Trophoblast cell (in vitro differentiated cells and primary cell): Measurements from ENCODE around the gene ANKRD34B. TPM values are rescaled to one million over a fixed set of nuclear protein-coding genes. Genes with fewer than 3 reads are reported as not detected.

Experiments
- DNase-seq, 2 donors: peaks; one replicate each; pipeline ENCODE4 v3.0.0-alpha.2; 2016
- H2AFZ ChIP-seq: 2 replicates; pipeline ENCODE4 v1.6.1; 2013; ENCODE audit warnings: low read length, moderate library complexity, mild to moderate bottlenecking; ENCODE audit not compliant: insufficient read depth, poor library complexity
- H2AK5ac ChIP-seq: 2 replicates; pipeline ENCODE4 v1.6.1; 2013; ENCODE audit warnings: mild to moderate bottlenecking, low read length
- H2BK120ac ChIP-seq: 2 replicates; pipeline ENCODE4 v1.6.1; 2013; ENCODE audit warnings: low read length, mild to moderate bottlenecking, moderate library complexity; ENCODE audit not compliant: insufficient read depth, poor library complexity
- H2BK12ac ChIP-seq: 2 replicates; pipeline ENCODE4 v1.6.1; 2013; ENCODE audit warnings: mild to moderate bottlenecking, low read length, moderate library complexity
- H2BK5ac ChIP-seq: 2 replicates; pipeline ENCODE4 v1.6.1; 2013; ENCODE audit warnings: low read length, low read depth, moderate library complexity, mild to moderate bottlenecking; ENCODE audit not compliant: poor library complexity
- H3K14ac ChIP-seq: 2 replicates; pipeline ENCODE4 v1.6.1; 2013; ENCODE audit warnings: mild to moderate bottlenecking, low read length
- H3K18ac ChIP-seq: 2 replicates; pipeline ENCODE4 v1.6.1; 2013; ENCODE audit warnings: mild to moderate bottlenecking, low read length
- H3K23ac ChIP-seq: 2 replicates; pipeline ENCODE4 v1.6.1; 2013; ENCODE audit warnings: low read length
- H3K27ac ChIP-seq: 2 replicates; pipeline ENCODE4 v1.5.1; 2013; ENCODE audit warnings: low read depth, mild to moderate bottlenecking, inconsistent platforms, low read length, moderate library complexity
- H3K27me3 ChIP-seq: 2 replicates; pipeline ENCODE4 v1.6.1; 2013; ENCODE audit warnings: inconsistent platforms, mild to moderate bottlenecking, low read length, moderate library complexity; ENCODE audit not compliant: insufficient read depth
- H3K36me3 ChIP-seq, 2 experiments: 1 replicate in 1 of 2; 2 replicates in 1 of 2; pipeline ENCODE4 v1.6.1; 2013; ENCODE audit warnings: low read length in 2 of 2, mild to moderate bottlenecking in 2 of 2, moderate library complexity in 1 of 2; ENCODE audit not compliant: insufficient read depth in 2 of 2, control insufficient read depth in 1 of 2
- H3K4ac ChIP-seq: 2 replicates; pipeline ENCODE4 v1.6.1; 2013; ENCODE audit warnings: low read depth, mild to moderate bottlenecking, low read length, moderate library complexity
- H3K4me1 ChIP-seq, 2 experiments: 1 replicate in 1 of 2; 2 replicates in 1 of 2; pipeline ENCODE4 v1.6.1; 2013; ENCODE audit warnings: low read length in 2 of 2, mild to moderate bottlenecking in 2 of 2, moderate library complexity in 1 of 2; ENCODE audit not compliant: insufficient read depth in 2 of 2, control insufficient read depth in 1 of 2
- H3K4me2 ChIP-seq: 2 replicates; pipeline ENCODE4 v1.6.1; 2013; ENCODE audit warnings: inconsistent platforms, mild to moderate bottlenecking, low read length, moderate library complexity
- H3K4me3 ChIP-seq: 2 replicates; pipeline ENCODE4 v1.5.1; 2013; ENCODE audit warnings: mild to moderate bottlenecking, low read depth, low read length, inconsistent platforms
- H3K79me1 ChIP-seq: one replicate; pipeline ENCODE4 v1.6.1; 2013; ENCODE audit warnings: low read length
- H3K79me2 ChIP-seq: 2 replicates; pipeline ENCODE4 v1.6.1; 2013; ENCODE audit warnings: low read length, mild to moderate bottlenecking; ENCODE audit not compliant: control insufficient read depth, insufficient read depth, poor library complexity
- H3K9ac ChIP-seq: 2 replicates; pipeline ENCODE4 v1.6.1; 2013; ENCODE audit warnings: mild to moderate bottlenecking, low read length
- H3K9me3 ChIP-seq: 2 replicates; pipeline ENCODE4 v1.6.1; 2013; ENCODE audit warnings: low read depth, mild to moderate bottlenecking, control low read depth, inconsistent platforms, low read length; ENCODE audit not compliant: insufficient read depth
- H4K12ac ChIP-seq: 2 replicates; pipeline ENCODE4 v1.6.1; 2013; ENCODE audit warnings: low read depth, mild to moderate bottlenecking, low read length, moderate library complexity
- H4K8ac ChIP-seq: 2 replicates; pipeline ENCODE4 v1.6.1; 2013; ENCODE audit warnings: low read depth, mild to moderate bottlenecking, low read length, moderate library complexity
- H4K91ac ChIP-seq: one replicate; pipeline ENCODE4 v1.6.1; 2013; ENCODE audit warnings: low read depth, mild to moderate bottlenecking, low read length, moderate library complexity
- WGBS: extraction: QIAGEN DNeasy Blood & Tissue Kit; methylation state at CpG from one replicate; pipeline ENCODE4 v1.1.7; 2013; ENCODE audit warnings: missing lambda C conversion rate; ENCODE audit not compliant: insufficient read length, insufficient coverage; ENCODE audit errors: extremely low coverage; 5-methylcytosine and 5-hydroxymethylcytosine counted together
- polyA plus RNA-seq: library from polyadenylated mRNA; stranded (reverse); fragments of 200-250 nt; gene quantifications from 2 replicates; pipeline ENCODE4 v1.2.3, GENCODE V29; 2013

Gene ANKRD34B
- polyA plus RNA-seq: 0.68 and 0.74 TPM in 2 replicates

- Histone ChIP-seq H2BK120ac (no peak within 1 kb of the TSS), H2AFZ (peak within 1 kb of the TSS; percentile 48), H3K79me2 (no peaks in the 10 kb centered on the region), H2BK12ac (no peak within 1 kb of the TSS), H3K27me3 (peaks cover 29% of the 10 kb centered on the region), H4K12ac (no peak within 1 kb of the TSS), H3K4me2 (peak within 1 kb of the TSS; percentile 96), H3K36me3 (no peaks in the 10 kb centered on the region), H3K9ac (peak within 1 kb of the TSS; percentile 45), H3K14ac (no peak within 1 kb of the TSS), H3K27ac (no peak within 1 kb of the TSS), H3K4ac (no peak within 1 kb of the TSS), H2AK5ac (no peak within 1 kb of the TSS), H2BK5ac (no peak within 1 kb of the TSS), H3K18ac (no peak within 1 kb of the TSS), H3K9me3 (peaks cover 9% of the 10 kb centered on the region), H3K4me1 (peaks cover 10 to 12% of the 10 kb centered on the region in 2 experiments), H3K4me3 (peak within 1 kb of the TSS; percentile 68), H3K23ac (no peak within 1 kb of the TSS), H4K91ac (no peak within 1 kb of the TSS), H4K8ac (no peak within 1 kb of the TSS), H3K79me1 (no peaks in the 10 kb centered on the region)
- no CpG with 5 or more reads among the region's 73 CpGs for WGBS
- peak in 1 of 2 donors; percentile 14 for DNase-seq
Observed at GRCh38 chr5:80569961-80570786, at the start of gene ANKRD34B. Gene ANKRD34B, minus strand, starts transcription at chr5:80570280. Its CDS starts 10,261 bp downstream, at chr5:80560019.

DNA sequence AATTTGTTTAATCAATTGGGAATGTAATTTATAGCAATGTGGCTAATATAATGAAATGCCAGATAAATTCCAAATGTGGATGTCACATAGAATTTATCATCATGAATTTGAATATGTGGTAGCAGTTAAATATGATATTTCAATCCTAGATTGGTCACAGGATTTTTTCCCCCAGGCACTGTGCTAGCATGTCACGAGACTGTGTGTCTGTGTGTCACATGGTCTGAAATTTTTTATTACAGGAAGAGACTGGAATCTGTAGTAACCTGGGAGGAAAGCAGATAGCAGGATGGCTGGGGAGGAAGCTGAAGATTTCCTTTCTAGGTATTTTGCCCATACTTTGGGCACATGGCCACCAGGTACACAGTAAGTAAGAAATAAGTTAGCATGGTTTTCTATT is 49.0 kb upstream of the ANKRD34B start:
- Histone ChIP-seq H3K79me2 (no peaks in the 10 kb centered on the region), H3K9ac (no peak overlapping the region), H2BK12ac (no peak overlapping the region), H3K14ac (no peak overlapping the region), H2BK5ac (no peak overlapping the region), H3K4me2 (no peak overlapping the region), H4K91ac (no peak overlapping the region), H2BK120ac (no peak overlapping the region), H2AFZ (no peak overlapping the region), H2AK5ac (no peak overlapping the region), H3K4me3 (no peak overlapping the region), H3K27me3 (no peaks in the 10 kb centered on the region), H3K4ac (no peak overlapping the region), H4K12ac (no peak overlapping the region), H3K18ac (no peak overlapping the region), H3K9me3 (no peaks in the 10 kb centered on the region), H3K27ac (no peak overlapping the region), H3K4me1 (peaks cover 0 to 8% of the 10 kb centered on the region in 2 experiments), H3K79me1 (no peaks in the 10 kb centered on the region), H3K36me3 (no peaks in the 10 kb centered on the region), H4K8ac (no peak overlapping the region), H3K23ac (no peak overlapping the region)
- WGBS: no CpG with 5 or more reads among the region's 1 CpG
- DNase-seq: no peak

GRCh38 chr5:80618438-80618837 is 48.4 kb upstream of the ANKRD34B start:
- Histone ChIP-seq H3K4ac (no peak overlapping the region), H3K27ac (no peak overlapping the region), H3K79me2 (no peaks in the 10 kb centered on the region), H3K27me3 (no peaks in the 10 kb centered on the region), H3K14ac (no peak overlapping the region), H2BK12ac (no peak overlapping the region), H3K79me1 (no peaks in the 10 kb centered on the region), H4K8ac (no peak overlapping the region), H2AK5ac (no peak overlapping the region), H4K91ac (no peak overlapping the region), H4K12ac (no peak overlapping the region), H3K4me1 (peaks cover 0 to 8% of the 10 kb centered on the region in 2 experiments), H2AFZ (no peak overlapping the region), H2BK5ac (no peak overlapping the region), H2BK120ac (no peak overlapping the region), H3K23ac (no peak overlapping the region), H3K9ac (no peak overlapping the region), H3K4me3 (no peak overlapping the region), H3K36me3 (no peaks in the 10 kb centered on the region), H3K4me2 (no peak overlapping the region), H3K18ac (no peak overlapping the region), H3K9me3 (no peaks in the 10 kb centered on the region)
- WGBS: no CpG with 5 or more reads among the region's 4 CpGs
- DNase-seq: no peak

GRCh38 chr5:80615266-80615914 is 45.3 kb upstream of the ANKRD34B start:
- Histone ChIP-seq H3K79me2 (no peaks in the 10 kb centered on the region), H3K79me1 (no peaks in the 10 kb centered on the region), H2BK120ac (no peak overlapping the region), H2BK12ac (no peak overlapping the region), H3K27ac (no peak overlapping the region), H3K4me2 (peak overlapping the region; percentile 23), H4K8ac (no peak overlapping the region), H3K9me3 (no peaks in the 10 kb centered on the region), H4K12ac (no peak overlapping the region), H3K9ac (no peak overlapping the region), H3K4ac (no peak overlapping the region), H3K36me3 (no peaks in the 10 kb centered on the region), H3K4me3 (no peak overlapping the region), H3K27me3 (no peaks in the 10 kb centered on the region), H3K4me1 (peaks cover 0 to 8% of the 10 kb centered on the region in 2 experiments), H2AFZ (no peak overlapping the region), H2BK5ac (no peak overlapping the region), H3K14ac (no peak overlapping the region), H3K18ac (no peak overlapping the region), H2AK5ac (no peak overlapping the region), H4K91ac (no peak overlapping the region), H3K23ac (no peak overlapping the region)
- whole genome bisulfite sequencing: no CpG with 5 or more reads among the region's 17 CpGs
- DNase-seq: peak; percentile 39 to 71
